B cell (primary cell): Measurements from ENCODE around the gene NLRP13.

ENCODE experiments used
- EZH2 ChIP-seq: IDR thresholded peaks from 2 replicates; pipeline ENCODE4 v1.6.1; 2012; ENCODE audit warnings: borderline replicate concordance, low read depth, mild to moderate bottlenecking, moderate library complexity, low read length; ENCODE audit not compliant: insufficient read depth, poor library complexity, severe bottlenecking
- TF ChIP-seq, protein P1 (sequence below): fragments of 200-600 bp; IDR thresholded peaks from one replicate; pipeline ENCODE4 v1.8.0; 2022; ENCODE audit warnings: antibody characterized with exemption, mild to moderate bottlenecking

DNA sequence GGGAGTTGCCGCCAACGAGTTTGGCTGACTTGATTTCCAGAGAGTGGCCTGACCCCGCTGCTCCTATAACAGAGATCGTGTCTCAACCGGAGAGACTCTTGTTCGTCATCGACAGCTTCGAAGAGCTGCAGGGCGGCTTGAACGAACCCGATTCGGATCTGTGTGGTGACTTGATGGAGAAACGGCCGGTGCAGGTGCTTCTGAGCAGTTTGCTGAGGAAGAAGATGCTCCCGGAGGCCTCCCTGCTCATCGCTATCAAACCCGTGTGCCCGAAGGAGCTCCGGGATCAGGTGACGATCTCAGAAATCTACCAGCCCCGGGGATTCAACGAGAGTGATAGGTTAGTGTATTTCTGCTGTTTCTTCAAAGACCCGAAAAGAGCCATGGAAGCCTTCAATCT, 74.2 kb downstream of the NLRP13 start:
- TF ChIP-seq, protein P1, sequence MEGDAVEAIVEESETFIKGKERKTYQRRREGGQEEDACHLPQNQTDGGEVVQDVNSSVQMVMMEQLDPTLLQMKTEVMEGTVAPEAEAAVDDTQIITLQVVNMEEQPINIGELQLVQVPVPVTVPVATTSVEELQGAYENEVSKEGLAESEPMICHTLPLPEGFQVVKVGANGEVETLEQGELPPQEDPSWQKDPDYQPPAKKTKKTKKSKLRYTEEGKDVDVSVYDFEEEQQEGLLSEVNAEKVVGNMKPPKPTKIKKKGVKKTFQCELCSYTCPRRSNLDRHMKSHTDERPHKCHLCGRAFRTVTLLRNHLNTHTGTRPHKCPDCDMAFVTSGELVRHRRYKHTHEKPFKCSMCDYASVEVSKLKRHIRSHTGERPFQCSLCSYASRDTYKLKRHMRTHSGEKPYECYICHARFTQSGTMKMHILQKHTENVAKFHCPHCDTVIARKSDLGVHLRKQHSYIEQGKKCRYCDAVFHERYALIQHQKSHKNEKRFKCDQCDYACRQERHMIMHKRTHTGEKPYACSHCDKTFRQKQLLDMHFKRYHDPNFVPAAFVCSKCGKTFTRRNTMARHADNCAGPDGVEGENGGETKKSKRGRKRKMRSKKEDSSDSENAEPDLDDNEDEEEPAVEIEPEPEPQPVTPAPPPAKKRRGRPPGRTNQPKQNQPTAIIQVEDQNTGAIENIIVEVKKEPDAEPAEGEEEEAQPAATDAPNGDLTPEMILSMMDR = no peak
- TF ChIP-seq EZH2 = no peak
